Duodenal mucosa (tissue), 2 donors: Measurements from ENCODE around the gene TPM4.

ENCODE experiments used
- H3K27ac ChIP-seq: one replicate; pipeline ENCODE4 v1.7.0; 2013; ENCODE audit warnings: low read depth, low read length
- H3K27me3 ChIP-seq, 2 donors: one replicate each; pipeline ENCODE4 v1.7.0; 2013; ENCODE audit warnings: low read length in 2 of 2, control low read depth in 1 of 2; ENCODE audit not compliant: insufficient read depth in 2 of 2, control insufficient read depth in 1 of 2
- H3K36me3 ChIP-seq, 2 donors: one replicate each; pipeline ENCODE4 v1.7.0; 2013; ENCODE audit warnings: low read length in 2 of 2, control low read depth in 1 of 2; ENCODE audit not compliant: insufficient read depth in 2 of 2, control insufficient read depth in 1 of 2
- H3K4me1 ChIP-seq, 2 donors: one replicate each; pipeline ENCODE4 v1.7.0; 2013; ENCODE audit warnings: low read length in 2 of 2, control low read depth in 1 of 2; ENCODE audit not compliant: insufficient read depth in 2 of 2, control insufficient read depth in 1 of 2
- H3K4me3 ChIP-seq, 2 donors: one replicate each; pipeline ENCODE4 v1.7.0; 2013; ENCODE audit warnings: low read length in 2 of 2, low read depth in 1 of 2
- H3K9ac ChIP-seq, 2 donors: one replicate each; pipeline ENCODE4 v1.7.0; 2013; ENCODE audit warnings: low read length in 2 of 2, low read depth in 1 of 2
- H3K9me3 ChIP-seq, 2 donors: one replicate each; pipeline ENCODE4 v1.7.0; 2013; ENCODE audit warnings: low read length in 2 of 2, control low read depth in 1 of 2; ENCODE audit not compliant: control insufficient read depth in 1 of 2

TPM4 gene

GRCh38 chr19:16057062-16057461 lies 19.2 kb upstream of the TPM4 start:
- Histone ChIP-seq H3K4me3 (no peak overlapping the region), H3K4me1 (no peaks in the 10 kb centered on the region), H3K9ac (no peak overlapping the region), H3K36me3 (no peaks in the 10 kb centered on the region), H3K27ac (no peak overlapping the region), H3K9me3 (peaks cover 8 to 24% of the 10 kb centered on the region in 2 donors), H3K27me3 (no peaks in the 10 kb centered on the region)

GRCh38 chr19:16060294-16060693 lies 16.0 kb upstream of the TPM4 start:
- no peaks in the 10 kb centered on the region for H3K27me3 ChIP-seq
- no peak overlapping the region for H3K27ac ChIP-seq
- H3K9ac ChIP-seq = no peak overlapping the region
- H3K4me3 ChIP-seq = no peak overlapping the region
- no peaks in the 10 kb centered on the region for H3K36me3 ChIP-seq
- H3K9me3 ChIP-seq = peaks cover 8 to 24% of the 10 kb centered on the region in 2 donors
- no peaks in the 10 kb centered on the region for H3K4me1 ChIP-seq

GRCh38 chr19:16061943-16062342 lies 14.4 kb upstream of the TPM4 start:
- Histone ChIP-seq H3K4me3 (no peak overlapping the region), H3K9ac (no peak overlapping the region), H3K27ac (no peak overlapping the region), H3K36me3 (no peaks in the 10 kb centered on the region), H3K27me3 (no peaks in the 10 kb centered on the region), H3K4me1 (peaks cover 0 to 3% of the 10 kb centered on the region in 2 donors), H3K9me3 (peaks cover 8 to 14% of the 10 kb centered on the region in 2 donors)

- no peaks in the 10 kb centered on the region for H3K36me3 ChIP-seq
- H3K4me1 ChIP-seq = peaks cover 0 to 5% of the 10 kb centered on the region in 2 donors
- no peak overlapping the region for H3K27ac ChIP-seq
- H3K9ac ChIP-seq = no peak overlapping the region
- H3K27me3 ChIP-seq = no peaks in the 10 kb centered on the region
- peaks cover 8% of the 10 kb centered on the region in 2 donors for H3K9me3 ChIP-seq
- no peak overlapping the region for H3K4me3 ChIP-seq
Observed at GRCh38 chr19:16062789-16063188, 13.5 kb upstream of the TPM4 start.

- Histone ChIP-seq H3K36me3 (no peaks in the 10 kb centered on the region), H3K4me1 (peaks cover 0 to 5% of the 10 kb centered on the region in 2 donors), H3K9me3 (peaks cover 8% of the 10 kb centered on the region in 2 donors), H3K27ac (no peak overlapping the region), H3K27me3 (no peaks in the 10 kb centered on the region), H3K4me3 (no peak overlapping the region), H3K9ac (no peak overlapping the region)
Observed at GRCh38 chr19:16064209-16064889, 11.9 kb upstream of the TPM4 start.

GRCh38 chr19:16066611-16067104 lies 9.6 kb upstream of the TPM4 start:
- Histone ChIP-seq H3K36me3 (no peaks in the 10 kb centered on the region), H3K27ac (no peak overlapping the region), H3K4me3 (no peak overlapping the region), H3K27me3 (no peaks in the 10 kb centered on the region), H3K4me1 (peaks cover 21 to 27% of the 10 kb centered on the region in 2 donors), H3K9me3 (no peaks in the 10 kb centered on the region), H3K9ac (peak overlapping the region in 1 of 2 donors; percentile 51)

GRCh38 chr19:16067205-16067938 lies 8.9 kb upstream of the TPM4 start:
- H3K9ac ChIP-seq = peak overlapping the region; percentile 6 to 51
- no peaks in the 10 kb centered on the region for H3K27me3 ChIP-seq
- H3K4me1 ChIP-seq = peaks cover 27 to 34% of the 10 kb centered on the region in 2 donors
- peak overlapping the region; percentile 40 to 43 for H3K4me3 ChIP-seq
- no peaks in the 10 kb centered on the region for H3K9me3 ChIP-seq
- H3K36me3 ChIP-seq = no peaks in the 10 kb centered on the region
- peak overlapping the region; percentile 51 for H3K27ac ChIP-seq

- no peak overlapping the region for H3K27ac ChIP-seq
Observed at GRCh38 chr19:16068696-16069259, 7.5 kb upstream of the TPM4 start.

GRCh38 chr19:16069813-16070365 lies 6.4 kb upstream of the TPM4 start:
- no peaks in the 10 kb centered on the region for H3K27me3 ChIP-seq
- peak overlapping the region; percentile 60 to 73 for H3K9ac ChIP-seq
- peak overlapping the region; percentile 10 to 33 for H3K4me3 ChIP-seq
- H3K27ac ChIP-seq = peak overlapping the region; percentile 77
- no peaks in the 10 kb centered on the region for H3K36me3 ChIP-seq
- H3K9me3 ChIP-seq = no peaks in the 10 kb centered on the region
- H3K4me1 ChIP-seq = peaks cover 27 to 35% of the 10 kb centered on the region in 2 donors

More at GRCh38 chr19:16068696-16069259, 7.5 kb upstream of the TPM4 start:
- Histone ChIP-seq H3K9me3 (no peaks in the 10 kb centered on the region), H3K9ac (peak overlapping the region in 1 of 2 donors; percentile 46), H3K4me3 (peak overlapping the region; percentile 24 to 36), H3K4me1 (peaks cover 27 to 35% of the 10 kb centered on the region in 2 donors), H3K36me3 (no peaks in the 10 kb centered on the region), H3K27me3 (no peaks in the 10 kb centered on the region)
